CD4-positive, alpha-beta T cell treated with Interleukin-21 for 1 hour (primary cell): Measurements from ENCODE around the gene ZNF839.
"Not testable (repeated sequence)": the region's sequence is repeated elsewhere in the genome, so short reads cannot be mapped to it uniquely, and the experiment has no call there.

Experiments
- DNase-seq: peaks from one replicate; pipeline ENCODE4 v3.0.0-alpha.2; 2020

The ZNF839 gene

DNA sequence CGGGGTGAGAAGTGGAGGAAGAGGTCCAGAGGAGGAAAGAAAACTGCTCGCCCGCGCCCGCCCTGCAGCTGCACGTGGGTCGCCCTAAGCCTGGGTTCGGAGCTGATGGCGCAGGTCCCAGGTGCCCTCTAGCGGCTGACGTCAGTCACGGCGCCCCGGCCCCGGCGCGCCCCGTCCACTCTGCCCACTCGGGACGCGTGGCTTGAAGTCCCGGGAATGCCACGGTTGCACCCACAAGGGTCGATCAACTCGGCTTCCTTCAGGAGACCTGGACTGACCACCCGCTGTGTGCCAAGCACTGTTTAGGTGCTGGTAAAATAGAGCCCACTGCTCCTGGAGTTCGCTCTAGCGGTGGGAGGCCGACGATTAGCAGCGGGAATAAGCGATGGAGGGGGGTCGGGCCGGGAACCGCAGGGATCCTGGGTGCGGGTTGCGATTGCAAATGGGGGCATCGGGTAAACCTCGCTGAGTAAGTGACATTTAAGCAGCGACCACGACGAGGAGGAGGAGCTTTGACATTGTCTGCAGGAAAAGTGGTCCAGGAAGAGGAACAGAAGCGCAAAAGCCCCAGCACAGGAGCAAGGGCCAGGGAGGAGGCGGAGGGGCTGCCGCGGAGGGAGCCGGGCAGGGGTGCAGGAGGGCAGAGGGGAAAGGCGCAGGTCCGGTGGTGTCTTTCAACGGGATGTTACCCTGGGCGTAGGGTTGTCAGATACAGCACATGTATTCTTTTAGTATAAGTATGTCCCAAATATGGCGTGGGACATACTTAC lies 5.1 kb upstream of the ZNF839 start:
- peak; percentile 81 for DNase-seq

DNA sequence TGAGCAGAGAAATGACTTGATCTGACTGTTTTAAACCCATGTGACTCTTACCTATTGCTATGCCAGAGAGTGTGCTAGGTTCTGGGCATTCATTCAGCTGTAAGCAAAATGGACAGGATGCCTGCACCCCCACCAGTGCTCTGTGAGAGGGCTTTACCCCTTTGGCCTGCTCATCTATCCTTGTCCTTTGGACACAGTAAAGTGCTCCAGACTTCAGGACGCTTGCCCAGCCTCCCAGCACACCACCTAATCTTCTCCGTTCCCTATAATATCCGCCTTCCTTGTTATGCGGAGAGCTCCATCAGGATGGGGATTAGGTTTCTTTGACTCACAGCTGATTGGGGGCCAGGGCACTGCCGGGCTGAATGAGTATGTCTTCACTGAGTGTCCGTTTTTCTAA lies 4.4 kb upstream of the ZNF839 start:
- DNase-seq = no peak

DNA sequence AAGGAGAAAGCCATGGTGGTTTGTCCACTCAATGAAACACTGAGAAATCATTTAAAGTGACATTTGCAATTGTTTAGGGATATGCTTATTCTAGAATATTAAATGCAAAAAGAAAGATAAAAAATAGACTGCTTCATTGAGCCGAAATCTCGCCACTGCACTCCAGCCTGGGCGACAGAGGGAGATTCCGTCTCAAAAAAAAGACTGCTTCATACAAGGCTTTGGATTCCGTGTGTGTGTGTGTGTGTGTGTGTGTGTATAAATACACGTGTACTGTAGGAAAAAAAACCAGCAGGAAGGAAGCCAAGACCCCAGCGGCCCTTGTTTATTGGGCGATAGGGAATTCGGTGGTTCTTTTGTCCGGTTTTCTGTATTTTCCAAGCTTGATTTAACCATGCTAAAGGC lies 3.2 kb upstream of the ZNF839 start:
- DNase-seq = peak; percentile 63

DNA sequence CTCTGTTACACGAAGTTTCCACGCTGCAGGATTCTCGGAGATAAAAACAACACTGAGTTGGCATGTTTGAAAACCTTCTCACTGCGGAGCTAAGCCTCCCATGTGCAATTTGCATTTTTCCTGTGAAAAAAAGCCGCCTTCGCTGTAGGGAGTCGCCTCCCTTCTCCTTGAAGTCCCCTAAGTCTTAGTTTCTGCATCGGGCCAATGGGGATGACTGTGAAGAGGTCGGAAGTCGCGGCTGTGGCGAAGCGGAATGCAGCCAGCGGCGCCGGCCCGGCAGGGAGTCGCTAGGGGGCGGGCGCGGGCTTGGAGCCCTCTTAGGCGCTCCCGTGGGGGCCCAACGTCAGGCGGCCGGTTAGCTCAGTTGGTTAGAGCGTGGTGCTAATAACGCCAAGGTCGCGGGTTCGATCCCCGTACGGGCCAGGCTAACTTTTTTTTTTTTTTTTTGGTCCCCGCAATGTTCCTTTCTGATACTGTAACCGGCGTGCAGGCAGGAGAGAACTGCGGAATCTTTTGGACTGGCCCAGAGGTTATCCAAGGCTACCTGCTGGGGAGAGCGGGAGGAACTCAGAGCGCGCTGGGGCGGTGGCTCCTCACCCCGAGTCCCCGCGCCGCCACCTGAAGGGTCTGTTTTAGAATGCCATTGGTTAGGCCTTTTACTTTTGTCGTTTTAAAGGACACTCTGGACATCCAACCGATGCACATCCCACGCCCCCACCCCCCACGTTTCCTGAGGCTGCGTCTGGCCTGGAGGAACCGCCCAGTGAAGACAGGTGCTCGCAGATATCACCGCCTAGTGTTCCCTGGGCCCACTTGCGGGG lies 2.6 kb upstream of the ZNF839 start:
- peak; percentile 94 for DNase-seq

DNA sequence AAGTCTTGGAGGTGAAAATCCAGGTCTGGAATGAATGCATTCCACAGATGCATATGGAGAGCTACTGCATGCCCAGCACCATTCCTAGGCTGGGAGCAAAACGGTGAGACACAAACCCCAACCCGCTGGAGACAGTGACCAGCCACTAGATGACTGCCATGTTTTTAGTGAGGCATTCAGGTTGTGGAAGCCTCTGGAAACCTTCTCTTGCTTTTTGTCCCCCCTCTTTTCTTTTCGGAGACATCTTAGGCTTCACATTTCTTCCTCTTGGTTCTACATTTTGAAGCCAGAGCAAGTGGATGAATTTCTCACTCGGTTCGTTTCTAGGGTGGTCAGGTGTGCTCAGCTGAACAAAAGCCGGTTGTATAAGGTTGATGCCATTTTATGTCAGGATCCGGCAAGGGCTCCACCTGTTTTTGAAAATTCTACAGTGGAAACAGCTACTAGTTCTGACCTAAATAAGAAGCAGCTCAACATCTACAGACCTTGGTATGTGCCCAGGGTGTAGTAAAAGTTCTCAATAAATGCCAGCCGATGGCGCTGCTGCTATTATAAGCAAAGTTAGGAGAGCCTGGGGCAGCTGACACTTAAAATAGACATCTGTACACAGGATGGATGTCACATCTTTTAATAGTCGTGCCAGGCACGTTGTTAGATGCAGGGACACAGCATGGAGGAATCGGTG lies 1.8 kb upstream of the ZNF839 start:
- peak; percentile 55 for DNase-seq

DNA sequence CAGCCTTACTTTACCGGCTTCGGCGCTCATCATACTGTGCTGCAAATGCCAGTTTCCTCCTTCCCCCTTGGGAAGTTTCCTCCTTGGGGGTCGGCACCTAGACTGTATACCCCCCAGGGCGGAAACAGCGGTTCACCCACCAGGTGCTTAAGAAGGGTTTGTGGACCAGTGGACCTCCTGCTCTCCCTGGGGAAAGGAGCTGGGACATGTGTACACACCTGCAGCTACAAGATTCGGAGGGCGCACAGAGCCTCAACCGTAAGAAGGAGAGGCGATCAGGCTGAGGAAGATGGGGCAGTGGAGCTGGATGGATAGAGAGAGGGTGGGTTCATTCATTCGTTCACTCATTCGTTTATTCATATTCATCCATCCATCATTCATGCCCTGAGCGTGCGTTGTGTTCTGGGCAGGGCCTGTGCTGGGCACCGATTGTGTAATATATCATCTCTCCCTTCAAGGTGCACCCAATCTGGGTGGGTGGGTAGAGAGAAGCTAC lies 717 bp upstream of the ZNF839 start:
- no peak for DNase-seq

DNA sequence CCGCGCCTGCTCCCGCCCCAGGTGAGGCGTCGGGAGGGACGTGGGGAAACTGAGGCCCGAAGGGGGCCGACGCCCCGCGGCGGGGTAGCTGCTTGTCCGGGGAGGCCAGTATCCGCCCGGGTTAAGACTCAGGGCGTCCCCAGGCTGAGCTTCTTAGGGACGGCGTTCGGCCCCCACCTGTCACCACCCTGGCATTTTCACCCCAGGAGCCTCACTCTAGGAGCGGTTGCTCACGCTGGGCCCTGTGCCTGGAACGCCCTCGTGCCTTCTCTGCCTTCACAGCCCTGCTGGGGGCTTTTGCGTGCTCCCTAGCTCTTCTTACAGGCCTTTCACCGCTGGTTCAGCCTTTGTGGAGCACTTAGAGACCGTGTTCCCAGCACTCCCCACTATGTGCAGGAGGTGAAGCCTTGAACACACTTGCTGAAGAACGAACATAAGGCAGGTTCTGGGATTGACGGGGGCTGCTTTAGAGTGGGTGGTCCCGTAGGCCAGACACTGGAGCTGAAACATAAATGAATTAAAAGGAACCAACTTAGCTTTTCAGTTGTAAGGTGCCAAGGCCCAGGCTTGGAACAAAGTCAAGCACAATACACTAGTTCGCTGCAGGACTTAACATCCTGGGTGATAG lies 601 bp downstream of the ZNF839 start:
- DNase-seq = peak; percentile 53

DNA sequence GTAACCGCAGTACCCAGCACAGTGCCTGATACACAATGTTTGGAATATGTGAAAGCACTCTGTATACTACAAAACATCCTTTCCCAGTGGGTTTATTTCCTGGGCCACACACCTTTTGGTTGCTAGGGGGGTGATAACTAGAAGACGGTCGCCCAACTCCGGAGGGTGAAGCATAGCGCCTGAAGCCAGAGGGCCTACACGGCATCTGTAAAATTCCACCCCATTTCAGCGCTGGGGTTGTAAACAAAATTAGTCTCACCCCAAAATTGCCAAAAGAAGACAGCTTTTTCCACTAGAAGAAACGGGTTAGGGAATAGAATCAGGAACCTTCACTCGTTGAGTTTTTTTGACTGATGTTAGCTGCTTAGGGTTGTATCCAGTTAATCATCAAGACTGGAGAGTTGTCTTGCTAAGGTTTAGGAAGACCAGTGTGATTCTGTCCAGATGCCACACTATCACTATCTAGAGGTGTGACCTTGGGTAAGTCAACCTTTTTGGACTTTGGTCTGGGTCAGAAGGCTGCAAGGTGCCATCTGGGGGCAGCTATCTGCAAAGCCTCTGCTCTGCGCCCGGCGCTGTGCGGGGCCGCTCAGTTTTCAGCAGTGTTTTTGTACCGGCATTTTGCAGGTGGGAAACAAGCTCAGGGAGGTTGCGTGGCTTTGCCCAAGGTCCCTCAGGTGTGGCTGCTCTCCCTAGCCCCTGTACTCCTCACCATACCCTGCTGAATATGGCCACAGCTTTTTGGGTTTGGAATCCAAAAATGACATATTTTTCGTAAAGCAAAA lies 1.3 kb downstream of the ZNF839 start:
- DNase-seq = no peak

DNA sequence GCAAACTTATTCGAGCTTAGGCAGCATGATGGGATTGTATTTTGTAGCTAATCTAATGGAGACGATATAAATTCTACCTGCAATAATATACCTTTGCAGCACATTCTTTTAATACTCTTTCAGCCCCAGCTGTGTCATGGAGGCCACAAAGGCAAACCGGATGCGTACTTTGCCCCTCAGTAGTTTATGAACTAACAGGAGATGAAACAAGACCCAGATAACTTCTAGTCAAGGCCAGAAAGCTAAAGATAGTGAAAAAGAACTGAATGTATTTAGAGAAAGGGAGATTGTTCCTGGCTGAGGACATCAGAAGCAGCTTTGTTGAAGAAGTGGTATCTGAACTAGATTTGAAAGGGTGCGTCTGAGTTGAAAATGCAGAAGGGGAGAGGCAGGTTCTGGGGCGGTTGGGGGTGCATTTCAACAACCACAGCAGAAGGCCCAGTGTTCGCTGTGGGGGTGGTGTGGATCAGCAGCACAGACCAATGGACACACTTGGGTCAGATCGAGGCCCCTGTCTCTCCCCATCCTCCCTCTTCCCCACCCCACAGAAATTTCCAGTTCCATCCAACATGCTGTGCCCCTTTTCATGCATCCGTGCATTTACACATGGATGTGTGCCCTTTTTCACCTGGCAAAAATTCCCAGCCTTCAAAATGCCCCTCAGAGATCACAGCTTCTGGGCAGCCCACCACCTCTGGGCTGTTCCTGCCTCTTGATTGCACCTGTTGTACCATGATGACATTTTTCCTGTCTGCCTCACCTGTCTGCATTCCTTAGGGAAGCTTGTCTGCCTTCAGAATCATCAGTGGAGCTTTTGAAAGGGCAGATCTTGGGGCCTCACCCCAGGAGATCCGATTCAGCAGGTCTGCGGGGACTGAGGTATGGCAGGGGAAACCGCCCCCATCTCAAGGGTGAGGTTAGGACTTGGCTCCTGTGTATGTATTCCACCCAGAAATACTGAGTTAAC lies 2.2 kb downstream of the ZNF839 start:
- no peak for DNase-seq

DNA sequence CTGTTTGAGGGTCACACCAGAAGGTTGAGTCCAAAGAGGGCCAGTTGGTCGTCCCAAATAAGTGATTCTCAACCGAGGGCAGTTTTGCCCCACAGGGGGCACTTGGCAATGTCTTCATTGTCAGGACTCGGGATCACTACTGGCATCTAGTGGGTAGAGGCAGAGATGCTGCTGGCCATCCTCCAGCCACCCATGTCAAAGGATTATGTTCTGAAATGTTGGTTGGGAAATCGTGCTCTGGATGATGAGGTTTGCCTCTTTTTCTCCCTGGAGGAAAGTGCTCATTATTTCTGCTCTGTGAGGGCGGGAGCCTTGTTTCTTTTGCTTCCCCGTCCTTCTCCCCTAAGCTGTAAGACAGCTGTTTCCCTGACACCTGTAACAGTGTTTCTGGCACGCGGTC lies 3.6 kb downstream of the ZNF839 start:
- peak; percentile 36 for DNase-seq

DNA sequence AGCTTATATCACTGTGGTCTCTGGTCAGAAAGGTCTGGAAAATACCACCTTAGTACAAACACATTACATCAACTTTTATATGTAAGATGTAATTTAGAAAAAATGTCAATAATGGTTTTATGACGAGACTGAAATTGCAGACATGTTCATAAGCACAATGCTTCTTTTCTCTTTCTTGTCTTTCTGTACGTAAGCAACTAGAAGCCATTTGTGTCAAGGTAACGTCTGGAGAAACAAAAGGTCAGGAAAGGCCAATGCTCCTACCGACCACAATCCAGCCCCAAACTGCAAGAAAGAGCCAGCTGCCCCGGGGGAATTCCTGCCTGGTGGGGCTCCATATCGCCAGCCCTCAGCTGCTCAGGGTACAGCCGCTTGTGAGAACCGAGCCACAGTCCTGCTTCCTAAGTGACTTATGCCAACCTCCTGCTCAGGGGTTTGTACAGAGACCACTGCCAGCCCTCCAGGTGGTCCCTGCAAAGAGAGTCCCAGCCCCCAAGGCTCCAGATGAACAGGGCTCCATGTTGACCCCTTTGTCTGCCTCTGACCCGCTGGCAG lies 6.3 kb downstream of the ZNF839 start:
- no peak for DNase-seq

DNA sequence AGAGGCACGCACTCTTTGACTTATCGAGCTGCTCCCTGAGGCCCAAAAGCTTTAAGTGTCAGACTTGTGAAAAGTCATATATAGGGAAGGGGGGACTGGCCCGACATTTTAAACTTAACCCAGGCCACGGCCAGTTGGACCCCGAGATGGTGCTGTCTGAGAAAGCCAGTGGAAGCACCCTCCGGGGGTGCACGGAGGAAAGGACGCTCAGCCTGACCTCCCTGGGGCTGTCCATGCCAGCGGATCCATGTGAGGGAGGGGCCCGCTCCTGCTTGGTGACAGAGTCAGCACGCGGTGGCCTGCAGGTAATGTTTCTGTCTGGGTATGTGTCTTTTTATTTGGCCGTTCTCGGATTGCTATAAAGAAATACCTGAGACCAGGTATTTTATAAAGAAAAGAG lies 7.0 kb downstream of the ZNF839 start:
- DNase-seq = no peak

DNA sequence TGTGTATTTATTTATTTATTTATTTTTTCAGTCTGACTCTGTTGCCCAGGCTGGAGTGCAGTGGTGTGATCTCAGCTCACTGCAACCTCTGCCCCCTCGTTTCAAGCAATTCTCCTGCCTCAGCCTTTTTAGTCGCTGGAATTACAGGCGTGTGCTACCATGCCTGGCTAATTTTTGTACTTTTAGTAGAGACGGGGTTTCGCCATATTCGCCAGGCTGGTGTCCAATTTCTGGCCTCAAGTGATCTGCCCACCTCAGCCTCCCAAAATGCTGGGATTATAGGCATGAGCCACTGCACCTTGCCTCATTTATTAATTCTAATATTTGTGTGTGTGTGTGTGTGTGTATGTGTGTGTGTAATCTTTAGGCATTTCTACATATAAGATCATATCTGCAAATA lies 9.8 kb downstream of the ZNF839 start:
- DNase-seq = not testable (repeated sequence)

DNA sequence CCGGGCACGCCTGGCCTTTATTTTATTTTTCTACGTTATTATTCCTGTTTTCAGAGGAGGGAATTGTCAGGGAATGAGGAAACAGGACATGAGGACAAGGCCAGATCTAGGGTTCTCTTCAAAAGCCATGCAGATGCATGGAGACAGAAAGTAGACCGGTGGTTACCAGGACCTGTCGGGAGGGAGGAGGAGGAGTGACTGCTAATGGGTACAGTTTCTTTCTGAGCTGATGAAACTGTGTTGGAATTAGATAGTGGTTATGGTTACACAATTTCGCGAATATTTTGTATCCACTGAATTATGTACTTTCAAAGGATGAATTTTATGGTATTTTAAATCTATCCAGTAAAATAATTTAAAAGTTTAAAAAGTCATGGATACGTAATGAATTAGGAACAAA lies 11.3 kb downstream of the ZNF839 start:
- DNase-seq = no peak

DNA sequence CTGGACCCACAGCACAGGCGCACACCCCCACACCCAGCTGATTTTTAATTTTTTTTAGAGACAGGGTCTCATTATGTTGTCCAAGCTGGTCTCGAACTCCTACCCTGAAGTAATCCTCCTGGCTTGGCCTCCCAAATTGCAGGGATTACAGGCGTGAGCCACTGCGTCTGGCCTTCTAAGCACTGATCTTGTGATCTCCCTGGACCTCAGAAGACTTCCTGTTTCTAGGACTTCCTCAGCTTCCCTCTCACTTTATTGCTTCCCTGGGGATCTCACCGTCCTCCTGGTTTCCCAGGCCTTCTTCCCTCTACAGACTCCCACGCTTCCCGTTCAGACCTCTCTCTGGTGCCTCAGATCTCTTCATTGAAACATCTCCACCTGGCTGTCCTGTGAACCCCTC lies 13.8 kb downstream of the ZNF839 start:
- DNase-seq = no peak

DNA sequence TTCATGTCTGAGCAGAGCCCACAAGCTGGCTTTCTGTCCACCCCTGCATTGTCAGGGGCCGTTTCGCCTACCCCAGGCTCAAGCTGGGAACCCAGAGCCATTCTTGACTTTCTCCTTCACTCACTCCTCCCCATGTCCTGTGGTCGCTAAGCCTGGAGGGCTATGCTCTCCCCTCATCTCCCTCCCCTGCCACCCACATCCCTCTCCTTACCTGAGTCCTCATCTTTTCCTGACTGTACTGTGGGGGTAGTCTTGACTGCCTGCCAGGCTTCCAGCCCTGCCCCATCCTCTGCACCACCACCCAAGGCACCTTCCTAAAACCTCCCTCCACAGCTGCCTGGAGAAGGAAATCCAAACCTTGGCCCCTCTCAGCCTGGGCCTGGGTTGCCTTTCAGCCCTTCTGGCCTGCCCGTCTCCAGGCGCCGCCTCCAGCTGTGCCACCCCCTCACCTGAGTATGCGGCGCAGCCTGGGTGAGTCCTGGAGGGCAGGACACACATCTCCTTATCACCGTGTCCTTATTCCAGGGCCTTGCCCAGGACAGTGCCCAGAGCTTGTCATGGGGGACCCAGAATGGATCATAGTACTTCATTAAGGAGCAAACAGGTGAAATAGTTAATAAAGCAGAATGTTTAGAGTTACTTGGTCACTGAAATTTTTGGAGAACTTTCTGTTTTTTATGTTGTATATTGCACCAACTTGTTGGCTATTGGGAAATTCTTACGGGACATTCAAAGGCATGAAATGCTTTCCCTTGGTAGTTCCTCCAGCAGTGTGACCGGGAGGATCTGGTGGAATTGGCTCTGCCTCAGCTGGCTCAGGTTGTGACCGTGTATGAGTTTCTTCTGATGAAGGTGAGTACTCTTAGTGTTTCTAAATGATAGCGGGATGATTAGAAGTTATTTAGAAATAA lies 14.5 kb downstream of the ZNF839 start:
- no peak for DNase-seq

DNA sequence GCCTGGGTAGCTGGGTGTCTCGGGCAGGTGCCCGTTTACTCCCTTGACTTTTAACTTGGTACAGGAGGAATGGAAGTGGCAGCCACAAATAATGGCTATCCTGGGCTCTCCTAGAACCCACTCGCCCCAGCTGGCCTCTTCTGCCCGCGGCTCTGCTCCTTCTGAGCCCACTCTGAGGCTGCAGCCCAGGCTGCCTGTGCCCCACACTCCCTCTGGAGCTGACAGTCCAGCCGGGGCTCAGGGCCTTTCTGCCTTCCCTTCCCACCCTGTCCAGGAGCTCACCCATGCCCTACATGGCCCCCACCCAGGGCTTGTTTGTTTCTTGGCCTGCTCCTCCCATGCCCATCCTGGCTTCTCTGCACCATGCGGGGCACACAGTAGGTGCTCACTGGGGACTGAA lies 15.6 kb downstream of the ZNF839 start:
- DNase-seq = no peak

DNA sequence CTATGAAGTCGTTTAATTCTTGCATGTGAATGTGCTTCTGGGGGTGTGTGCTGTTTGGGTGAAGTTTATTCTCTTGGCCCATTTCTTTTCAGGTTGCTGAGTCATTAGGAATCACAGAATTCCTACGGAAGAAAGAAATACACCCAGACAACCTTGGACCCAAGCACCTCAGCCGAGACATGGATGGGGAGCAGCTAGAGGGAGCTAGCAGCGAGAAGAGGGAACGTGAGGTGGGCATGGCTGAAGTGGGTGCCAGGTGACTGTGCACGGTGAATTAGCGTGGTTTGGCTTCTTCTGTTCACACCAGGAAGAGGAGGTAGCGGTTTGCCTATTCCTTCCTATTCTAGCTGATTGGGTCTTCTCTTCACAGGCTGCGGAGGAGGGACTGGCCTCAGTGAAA lies 19.2 kb downstream of the ZNF839 start:
- DNase-seq = no peak

DNA sequence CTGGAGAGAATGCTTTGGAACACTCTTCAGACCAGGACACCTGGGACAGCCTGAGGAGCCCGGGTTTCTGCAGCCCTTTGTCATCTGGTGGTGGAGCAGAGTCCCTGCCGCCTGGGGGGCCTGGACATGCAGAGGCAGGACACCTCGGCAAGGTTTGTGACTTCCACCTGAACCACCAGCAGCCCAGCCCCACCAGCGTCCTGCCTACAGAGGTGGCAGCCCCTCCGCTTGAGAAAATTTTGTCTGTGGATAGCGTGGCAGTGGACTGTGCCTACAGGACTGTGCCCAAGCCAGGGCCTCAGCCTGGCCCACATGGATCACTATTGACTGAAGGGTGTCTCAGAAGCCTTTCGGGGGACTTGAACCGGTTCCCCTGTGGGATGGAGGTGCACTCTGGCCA lies 22.0 kb downstream of the ZNF839 start:
- DNase-seq = no peak

DNA sequence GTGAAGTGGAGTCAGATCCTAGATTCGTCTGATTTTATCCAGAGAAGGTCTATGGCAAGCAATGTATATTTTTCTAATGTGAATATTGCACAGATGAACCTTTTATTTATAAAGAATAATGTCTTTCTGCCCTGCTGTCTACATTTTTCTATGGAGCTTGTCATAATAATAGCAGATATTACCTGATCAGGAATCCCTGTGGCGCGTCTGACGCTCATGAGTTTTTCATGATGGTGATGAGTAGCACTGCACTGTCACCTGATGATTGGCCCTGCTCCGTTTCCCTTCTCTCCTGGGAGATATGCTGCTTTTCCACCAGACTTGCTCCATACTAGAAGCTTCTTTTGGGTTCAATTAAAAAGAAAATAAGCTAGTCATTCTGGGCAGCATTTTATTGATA lies 22.7 kb downstream of the ZNF839 start:
- no peak for DNase-seq
